GM21825 (cell line): ENCODE results near the gene ENSA.
A peak's percentile ranks its signal among the peaks of the same experiment; 100 is the strongest.
"Not testable (repeated sequence)": the region's sequence is repeated elsewhere in the genome, so short reads cannot be mapped to it uniquely, and the experiment has no call there.

Source experiments
- ATAC-seq: cut with Tn5 transposase; IDR thresholded peaks from one replicate; pipeline ENCODE4 v1.9.1; 2021; ENCODE audit warnings: mild to moderate bottlenecking, moderate library complexity; ENCODE audit not compliant: unreplicated experiment

Gene ENSA

DNA sequence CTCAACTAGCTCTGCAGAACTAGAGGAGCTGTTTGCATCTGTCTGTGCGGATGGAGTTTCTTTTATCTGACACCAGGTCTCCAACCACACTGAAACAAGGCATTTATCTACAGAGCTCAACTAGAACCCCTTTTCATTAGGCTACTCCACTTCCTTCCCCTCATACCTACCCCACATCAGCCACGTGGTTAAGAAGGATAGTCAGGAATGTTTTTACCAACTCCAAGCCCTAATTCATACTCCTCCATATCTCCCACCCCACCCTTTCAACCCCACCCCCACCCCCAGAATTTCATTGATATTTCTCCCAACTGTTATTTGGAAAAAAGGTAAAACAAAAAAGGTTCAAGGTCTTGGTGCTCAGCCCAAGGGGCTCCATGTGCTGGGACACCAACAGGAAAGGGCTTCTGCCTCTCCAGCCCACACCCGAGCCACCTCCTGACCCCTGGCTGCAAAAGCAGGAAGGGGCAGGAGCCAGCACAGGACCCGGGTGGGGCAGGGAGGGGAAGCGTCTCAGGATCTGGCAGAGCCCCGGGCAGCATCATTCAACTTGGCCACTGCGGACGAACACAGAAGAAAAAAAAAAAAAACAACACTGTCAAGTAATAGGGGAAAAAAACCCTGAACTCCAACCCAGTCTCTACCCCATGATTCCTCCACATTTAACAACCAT, 7.0 kb downstream of the ENSA start:
- no peak for ATAC-seq

DNA sequence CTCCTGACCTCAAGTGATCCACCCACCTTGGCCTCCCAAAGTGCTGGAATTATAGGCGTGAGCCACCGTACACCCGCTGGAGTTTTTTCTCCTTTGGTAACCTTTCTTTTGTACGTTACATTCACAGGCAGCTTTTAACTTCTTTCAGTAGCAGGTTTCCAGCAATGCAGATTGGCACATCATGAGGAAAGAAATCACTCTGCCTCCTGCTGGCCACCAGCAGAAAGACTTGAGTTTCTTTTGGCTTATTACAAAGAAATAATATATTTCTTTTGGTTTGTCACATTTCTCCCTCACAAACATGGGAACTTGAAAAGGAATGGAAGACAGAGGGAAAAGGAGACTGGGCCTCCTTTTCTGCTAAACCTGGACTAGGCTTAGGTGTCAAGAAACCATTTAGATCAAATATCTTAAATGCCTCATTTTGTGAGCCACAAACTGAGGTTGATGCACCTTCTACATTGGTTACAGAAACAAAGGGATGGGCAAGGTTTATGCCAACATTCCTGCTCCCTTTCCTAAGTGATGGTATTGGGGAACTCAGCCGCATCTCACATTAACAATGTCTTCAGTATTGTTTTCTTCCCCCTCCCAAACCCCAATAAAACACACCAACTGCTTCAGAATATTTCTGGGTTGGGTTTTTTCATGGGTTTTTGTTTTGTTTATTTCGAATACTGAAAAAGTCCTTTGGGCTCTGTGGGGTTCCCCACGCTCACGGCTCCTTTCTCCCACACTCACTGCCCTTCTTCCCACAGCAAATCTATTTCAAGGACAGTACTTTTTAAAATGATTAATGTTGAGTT, 7.7 kb downstream of the ENSA start:
- no peak for ATAC-seq

DNA sequence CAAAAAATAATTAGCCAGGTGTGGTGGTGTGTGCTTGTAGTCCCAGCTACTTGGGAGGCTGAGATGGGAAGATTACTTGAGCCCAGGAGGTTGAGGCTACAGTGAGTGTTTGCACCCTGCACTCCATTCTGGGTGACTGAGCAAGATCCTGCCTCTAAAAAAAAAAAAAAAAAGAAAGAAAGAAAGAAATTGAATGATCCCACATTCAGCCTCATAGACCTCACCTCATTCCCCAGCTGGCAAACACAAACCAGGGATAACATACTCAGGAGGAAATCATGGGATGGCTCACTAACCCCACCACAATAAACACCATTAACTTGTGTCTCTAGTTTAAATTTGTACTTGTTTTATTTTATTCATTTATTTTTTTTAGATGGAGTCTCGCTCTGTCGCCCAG, 8.5 kb downstream of the ENSA start:
- no peak for ATAC-seq

DNA sequence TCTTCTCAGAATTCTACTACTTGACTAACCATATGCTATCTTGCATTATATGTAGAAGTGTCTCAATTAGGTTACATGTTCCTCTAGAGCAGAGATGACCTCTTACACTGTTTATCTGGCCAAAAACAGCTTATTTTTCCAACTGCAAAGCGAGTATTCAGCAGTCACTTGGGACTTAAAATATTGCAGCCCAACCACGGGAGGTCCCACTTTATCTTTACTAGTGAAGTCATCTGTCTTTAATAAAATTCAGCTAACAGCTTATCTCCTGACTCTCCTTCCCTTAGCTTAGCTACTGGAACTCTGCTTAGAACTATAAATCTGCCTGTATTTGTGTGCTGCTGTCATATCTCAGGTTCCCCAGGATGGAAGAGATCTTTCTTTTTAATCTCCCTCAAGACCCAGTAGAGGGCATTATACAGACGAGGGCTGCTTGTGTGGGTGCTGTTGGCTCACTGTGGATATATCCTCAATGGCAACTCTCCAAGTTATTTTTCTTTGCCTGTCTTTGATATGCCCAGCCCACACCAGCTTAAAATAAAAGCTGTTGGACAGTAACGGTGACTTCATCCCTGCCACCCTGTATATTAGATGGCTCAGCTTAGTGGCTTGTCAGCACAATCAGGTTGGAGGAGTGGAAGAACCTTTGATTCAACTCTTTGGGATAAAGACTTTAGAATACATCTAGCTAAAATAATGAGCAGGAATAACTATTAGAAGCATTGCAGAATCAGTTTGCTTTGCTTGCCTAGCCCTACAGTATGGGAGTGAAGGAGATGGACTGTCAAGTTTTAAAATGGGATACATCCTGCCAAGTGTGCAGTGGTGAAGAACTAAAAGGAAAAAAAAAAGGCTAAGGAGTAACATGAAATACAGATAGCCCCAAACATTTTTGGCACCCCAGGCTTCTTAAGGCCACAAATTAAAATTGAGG, 9.6 kb downstream of the ENSA start:
- no peak for ATAC-seq

DNA sequence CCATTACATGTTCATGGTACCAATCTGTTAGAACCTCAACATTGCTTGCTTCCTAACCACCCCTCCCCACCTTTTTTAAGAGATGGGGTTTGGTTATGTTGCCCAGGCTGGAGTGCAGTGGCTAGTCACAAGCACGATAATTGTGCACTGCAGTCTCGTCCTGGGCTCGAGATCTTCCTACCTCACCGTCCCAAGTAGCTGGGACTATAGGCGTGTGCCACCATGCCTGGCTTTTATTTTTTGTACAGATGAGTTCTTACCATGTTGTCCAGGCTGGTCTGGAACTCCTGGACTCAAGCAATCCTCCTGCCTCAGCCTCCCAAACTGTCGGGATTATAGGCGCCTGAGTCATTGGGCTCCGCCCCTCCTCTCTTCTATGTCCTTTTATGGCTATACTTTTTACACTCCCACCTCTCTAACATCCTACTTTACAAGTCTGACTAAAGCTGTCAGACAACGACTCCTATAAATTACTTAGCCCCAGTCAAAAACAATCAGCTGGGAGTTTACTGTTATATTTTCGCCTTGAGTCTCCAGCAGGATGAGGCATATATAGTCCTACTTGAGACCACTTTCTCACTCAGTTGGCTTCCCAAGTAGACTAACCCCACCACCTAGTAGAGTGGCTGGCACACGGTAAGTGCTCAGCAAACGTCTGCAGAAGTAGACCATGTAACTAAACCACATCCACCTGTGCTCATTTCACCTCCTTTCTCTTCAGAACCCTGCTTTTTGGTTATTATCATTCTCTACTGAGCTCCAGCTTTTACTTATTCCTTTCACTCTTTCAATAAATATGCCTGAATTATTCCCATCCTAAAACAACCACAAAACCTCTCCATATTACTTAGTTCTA, 13.8 kb downstream of the ENSA start:
- no peak for ATAC-seq

DNA sequence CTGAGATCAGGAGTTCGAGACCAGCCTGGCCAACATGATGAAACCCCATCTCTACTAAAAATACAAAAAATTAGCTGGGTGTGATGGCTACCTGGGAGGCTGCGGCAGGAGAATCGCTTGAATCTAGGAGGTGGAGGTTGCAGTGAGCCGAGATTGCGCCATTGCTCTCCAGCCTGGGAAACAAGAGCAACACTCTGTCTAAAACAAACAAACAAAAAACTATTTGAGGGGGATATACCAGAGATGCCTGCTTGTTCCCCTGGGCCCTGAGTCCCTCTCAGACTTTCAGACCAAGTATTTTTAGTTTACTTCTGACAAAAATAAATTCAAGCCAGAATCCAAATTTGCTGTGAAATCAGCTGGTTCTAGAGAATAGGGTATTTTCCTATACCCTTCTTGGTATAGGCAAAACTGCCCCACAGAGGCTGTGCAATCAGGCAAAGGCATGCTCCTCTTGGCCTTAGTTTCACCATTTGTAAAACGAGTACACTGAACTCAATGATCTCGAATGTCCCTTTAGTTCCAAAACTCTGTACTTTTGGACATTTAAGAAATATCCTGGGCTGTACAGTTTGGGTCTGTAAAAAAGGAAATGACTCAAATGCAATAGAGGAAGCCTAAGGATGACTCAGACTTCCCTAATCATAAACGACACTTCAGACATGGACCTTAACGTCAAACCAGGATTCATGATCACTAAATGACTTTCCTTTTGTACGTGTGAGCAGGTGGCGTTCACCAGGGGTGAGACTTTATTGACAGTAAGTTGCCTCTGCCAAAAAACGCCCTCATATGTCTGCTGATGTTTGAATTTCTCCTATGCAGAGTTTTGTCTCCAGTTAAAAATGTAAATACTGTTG, 16.1 kb downstream of the ENSA start:
- ATAC-seq = peak; percentile 53

DNA sequence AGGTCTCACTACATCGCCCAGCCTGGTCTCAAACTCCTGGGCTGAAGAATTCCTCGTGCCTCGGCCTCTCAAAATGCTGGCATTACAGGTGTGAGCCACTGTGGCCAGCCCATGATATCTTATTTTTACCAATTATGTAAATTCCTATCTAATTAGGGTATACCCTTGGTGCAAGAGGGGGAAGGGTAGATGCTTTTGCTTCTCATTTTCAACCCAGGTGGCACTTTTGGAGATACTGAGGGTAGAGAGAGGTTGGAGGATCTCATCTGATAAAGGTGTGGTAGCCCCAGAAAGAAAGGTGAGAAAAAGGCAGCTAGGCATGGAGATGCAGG, 17.4 kb downstream of the ENSA start:
- ATAC-seq = no peak

DNA sequence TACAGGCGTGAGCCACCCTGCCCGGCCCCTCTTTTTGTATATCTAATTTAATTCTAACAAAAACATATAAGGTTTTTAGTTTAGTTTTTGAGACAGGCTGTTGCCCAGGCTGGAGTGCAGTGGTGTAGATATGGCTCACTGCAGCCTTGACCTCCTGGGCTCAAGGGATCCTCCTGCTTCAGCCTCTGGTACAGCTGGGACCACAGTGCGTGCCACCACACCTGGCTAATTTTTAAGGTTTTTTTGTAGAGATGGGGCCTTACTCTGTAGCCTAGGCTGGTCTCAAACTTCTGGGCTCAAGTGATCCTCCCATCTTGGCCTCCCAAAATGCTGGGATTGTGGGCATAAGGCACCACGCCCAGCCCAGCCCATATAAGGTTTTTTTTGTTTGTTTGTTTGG, 18.8 kb downstream of the ENSA start:
- ATAC-seq = no peak

DNA sequence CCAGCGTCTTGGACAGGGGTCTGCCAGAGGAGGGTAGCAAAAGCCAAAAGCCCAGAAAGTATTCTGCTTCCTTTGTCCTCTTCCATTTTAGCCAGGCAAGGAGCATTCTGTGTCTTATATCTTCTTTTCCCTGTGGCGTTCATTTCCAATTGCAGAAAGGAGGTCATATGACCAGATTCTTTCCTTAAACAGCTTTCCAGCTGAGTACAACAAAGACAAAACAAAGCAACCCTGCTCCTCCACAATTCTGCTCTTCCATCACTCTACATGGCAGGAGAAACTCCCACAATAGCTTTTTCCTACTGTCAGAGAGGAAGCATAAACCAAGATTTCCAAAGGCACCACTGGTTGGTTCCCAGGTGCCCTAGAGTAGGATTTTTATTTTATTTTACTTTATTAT, 19.7 kb downstream of the ENSA start:
- no peak for ATAC-seq

DNA sequence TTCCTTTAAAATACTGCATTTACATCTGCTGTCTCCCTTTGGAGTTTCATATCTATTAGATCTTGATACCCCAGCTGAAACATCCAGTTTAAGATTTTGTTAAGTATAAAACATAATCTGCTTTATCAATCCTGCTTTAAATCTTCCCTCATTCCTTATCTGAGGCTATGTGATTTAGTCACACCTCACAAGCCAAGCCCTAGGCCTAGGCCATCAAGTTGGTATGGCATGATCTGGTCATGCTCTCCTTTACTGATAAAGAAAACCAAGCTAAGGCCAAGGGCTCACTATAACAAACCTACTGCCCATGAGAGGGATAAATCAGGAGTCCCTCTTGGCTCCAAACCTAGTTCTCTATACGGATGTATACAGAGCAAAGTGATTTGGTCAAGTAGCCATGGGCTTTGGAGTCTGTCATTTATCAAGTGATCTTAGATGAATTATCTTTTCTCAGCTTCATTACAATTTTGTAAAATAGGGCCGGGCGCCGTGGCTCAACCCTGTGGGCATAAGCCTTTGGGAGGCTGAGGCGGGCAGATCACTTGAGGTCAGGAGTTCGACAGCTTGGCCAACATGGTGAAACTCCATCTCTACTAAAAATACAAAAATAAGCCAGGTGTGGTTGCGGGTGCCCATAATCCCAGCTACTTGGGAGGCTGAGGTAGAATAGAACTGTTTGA, 22.8 kb downstream of the ENSA start:
- no peak for ATAC-seq

DNA sequence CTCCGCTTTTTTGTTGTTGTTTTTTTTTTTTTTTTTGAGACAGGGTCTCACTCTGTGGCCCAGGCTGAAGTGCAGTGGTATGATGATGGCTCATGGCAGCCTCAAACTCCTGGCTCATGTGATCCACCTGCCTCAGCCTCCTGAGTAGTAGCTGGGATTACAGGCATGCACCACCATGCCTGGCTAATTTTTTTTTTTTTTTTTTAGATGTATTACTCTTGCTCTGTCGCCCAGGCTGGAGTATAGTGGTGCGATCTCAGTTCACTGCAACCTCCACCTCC, 24.0 kb downstream of the ENSA start:
- ATAC-seq = not testable (repeated sequence)

DNA sequence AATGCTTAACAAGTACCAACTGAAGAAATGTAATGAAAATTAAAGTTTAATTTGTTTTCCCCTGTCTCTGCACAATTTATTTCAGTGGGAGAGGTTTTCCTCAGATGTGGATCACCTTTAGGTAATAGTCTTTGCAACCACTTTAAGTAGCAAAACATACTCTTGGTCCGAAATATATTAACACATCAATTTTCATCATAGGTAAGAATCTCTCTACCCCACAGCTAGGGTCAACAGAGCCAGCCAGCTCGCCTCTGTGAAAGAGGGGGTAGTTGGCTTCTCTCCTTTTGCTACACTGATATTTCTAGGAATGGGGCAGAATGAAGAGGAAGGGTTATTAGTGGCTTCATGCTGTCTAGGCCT, 25.2 kb downstream of the ENSA start:
- ATAC-seq = no peak

DNA sequence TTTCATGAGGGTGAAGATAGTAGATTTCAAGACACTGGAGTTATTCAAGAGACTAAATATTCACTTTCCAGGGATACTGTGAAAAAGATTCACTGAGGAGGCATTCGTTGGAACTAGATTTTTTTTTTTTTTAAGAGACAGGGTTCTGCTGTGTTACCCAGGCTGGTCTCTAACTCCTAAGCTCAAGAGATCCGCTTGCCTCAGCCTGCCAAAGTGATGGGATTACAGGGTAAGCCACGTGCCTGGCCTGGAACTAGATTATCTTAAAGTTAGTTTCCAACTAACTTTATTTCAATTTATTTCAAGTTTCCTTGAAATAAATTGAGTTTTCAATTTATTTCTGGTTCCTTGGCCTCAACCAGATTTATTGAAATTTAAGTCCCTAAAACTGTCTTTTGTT, 25.7 kb downstream of the ENSA start:
- no peak for ATAC-seq

DNA sequence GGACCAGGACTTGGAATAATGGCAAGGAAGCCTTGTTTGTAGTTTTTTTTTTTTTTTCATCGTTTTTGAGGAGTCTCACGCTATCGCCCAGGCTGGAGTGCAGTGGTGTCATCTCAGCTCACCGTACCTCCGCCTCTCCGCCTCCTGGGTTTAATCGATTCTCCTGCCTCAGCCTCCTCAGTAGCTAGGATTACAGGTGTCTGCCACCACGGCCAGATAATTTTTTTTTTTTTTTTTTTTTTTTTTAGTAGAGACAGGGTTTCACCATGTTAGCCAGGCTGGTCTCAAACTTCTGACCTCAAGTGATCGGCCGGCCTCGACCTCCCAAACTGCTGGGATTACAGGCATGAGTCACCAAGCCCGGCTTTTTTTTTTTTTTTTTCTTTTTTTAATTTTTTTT, 27.0 kb downstream of the ENSA start:
- not testable (repeated sequence) for ATAC-seq

DNA sequence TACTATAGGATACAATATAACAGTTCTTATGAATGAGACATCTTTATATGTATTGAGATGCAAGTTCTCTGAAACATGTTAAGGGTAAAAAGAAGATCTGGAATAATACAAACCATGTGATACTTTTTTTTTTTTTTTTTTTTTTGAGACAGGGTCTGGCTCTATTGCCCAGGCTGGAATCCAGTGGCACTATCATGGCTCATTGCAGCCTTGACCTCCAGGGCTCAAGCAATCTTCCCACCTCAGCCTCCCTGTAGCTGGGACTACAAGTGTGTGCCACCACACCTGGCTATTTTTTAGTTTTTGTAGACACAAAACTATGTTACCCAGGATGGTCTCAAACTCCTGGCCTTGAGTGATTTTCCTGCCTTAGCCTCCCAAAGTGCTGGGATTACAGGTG, 27.9 kb downstream of the ENSA start:
- ATAC-seq = no peak

DNA sequence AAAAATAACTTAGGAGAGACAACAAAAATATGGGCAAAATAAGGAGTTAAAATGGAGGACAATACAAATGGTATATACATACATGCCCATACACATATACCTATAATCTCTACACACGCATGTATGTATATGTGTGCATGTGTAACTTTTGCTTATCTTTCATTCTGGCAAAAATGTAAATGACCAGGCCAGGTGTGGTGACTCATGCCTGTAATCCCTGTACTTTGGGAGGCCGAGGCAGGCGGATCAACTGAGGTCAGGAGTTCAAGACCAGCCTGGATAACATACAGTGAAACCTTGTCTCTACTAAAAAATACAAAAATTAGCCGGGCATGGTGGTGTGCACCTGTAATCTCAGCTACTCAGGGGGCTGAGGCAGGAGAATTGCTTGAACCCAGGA, 31.1 kb downstream of the ENSA start:
- not testable (repeated sequence) for ATAC-seq

DNA sequence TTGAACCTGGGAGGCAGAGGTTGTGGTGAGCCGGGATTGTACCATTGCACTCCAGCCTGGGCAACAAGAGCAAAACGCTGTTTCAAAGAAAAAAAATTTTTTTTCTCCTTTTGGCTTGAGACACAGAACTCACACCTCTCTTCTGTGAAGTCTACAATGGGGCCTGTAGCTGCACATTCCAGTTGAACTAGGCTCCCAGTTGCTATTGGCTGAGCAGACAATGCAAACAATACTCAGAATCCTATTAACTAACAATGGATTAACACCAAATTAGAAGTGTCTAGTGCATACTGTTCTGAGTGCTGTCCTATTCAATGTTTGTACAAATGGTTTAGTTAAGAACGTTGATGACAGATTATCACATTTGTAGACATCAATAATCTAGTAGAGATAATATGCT, 32.4 kb downstream of the ENSA start:
- ATAC-seq = no peak

DNA sequence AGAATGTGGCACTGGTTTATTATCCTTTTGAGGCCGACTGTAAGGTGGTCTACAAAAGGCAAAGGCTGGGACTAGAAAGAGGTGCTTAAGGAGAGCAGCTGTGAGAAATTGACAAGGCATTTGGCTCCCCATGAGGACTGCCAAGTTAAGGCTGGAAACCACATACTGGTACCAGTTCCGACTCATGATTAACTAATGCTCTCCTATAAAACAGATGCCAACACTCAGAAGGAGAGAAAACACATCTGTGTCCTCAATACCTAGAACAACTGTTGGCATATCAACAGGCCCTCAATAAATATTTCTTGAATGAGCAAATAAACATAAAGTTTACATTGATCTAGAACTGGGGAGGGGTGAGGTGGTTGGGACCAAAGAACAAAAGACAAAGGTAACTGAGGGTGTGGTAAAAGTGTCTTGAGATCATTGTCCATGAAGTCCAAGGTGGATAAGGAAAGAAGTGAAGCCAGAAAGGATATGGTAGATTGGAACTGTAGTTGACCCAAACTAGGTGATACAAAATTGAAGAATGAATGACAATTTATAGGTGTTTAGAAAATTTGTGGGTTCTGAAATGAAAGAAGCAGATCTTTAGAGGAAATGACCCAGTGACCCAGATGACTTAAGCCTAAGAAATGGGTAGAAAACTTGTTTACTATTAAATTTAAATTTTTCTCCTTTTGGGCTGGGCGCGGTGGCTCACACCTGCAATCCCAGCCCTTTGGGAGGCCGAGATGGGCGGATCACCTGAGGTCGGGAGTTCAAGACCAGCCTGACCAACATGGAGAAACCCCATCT, 33.1 kb downstream of the ENSA start:
- ATAC-seq = no peak

DNA sequence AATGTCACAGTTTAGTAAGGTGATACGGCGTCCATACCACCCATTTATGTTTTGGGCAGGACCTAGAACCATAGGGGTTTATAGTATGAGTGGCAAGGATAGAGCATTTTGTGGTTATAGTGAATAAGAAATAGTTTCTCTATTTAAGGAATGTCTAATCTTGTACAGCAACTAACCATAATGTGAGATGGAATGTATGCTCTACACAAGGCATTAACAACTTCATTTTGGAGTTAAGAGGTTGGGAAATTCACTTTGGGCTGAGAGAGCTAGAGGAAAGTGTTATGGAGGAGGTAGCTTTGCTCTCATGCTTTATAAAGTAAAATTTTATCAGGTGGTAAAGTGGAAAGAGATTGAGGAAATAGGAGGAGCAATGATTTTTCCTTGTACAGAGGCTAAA, 47.0 kb downstream of the ENSA start:
- ATAC-seq = no peak
